ENCODE results near the gene TMEM106C. TPM values are rescaled to one million over a fixed set of nuclear protein-coding genes. Genes with fewer than 3 reads are reported as not detected.
A peak's percentile ranks its signal among the peaks of the same experiment; 100 is the strongest.

TMEM106C gene
- total RNA-seq, 1 experiment from 2014 or later = 48.3 TPM

GRCh38 chr12:47963340-47964040 lies at the start of gene TMEM106C (continued):
- no peak for TF ChIP-seq AFF4 (CRISPR knock-in tag; IDR thresholded peaks at IDR 0.05; ENCODE audit: borderline replicate concordance)
- TF ChIP-seq RELA (CRISPR knock-in tag; IDR thresholded peaks at IDR 0.05; ENCODE audit: borderline replicate concordance) = no peak
- TF ChIP-seq TEAD4 (CRISPR knock-in tag; IDR thresholded peaks at IDR 0.05) = peak; percentile 67; the same call in 1 of the 2 replicates
- no peak for TF ChIP-seq ZNF396 (CRISPR knock-in tag; IDR thresholded peaks at IDR 0.05; ENCODE audit: borderline replicate concordance)
- TF ChIP-seq ATF3 (CRISPR knock-in tag; conservative IDR thresholded peaks at IDR 0.05) = no peak
- TF ChIP-seq ZNF425 (CRISPR knock-in tag; conservative IDR thresholded peaks at IDR 0.05) = no peak
- no peak for TF ChIP-seq EMX1 (CRISPR knock-in tag; IDR thresholded peaks at IDR 0.05)
- no peak for TF ChIP-seq PREB (CRISPR knock-in tag; IDR thresholded peaks at IDR 0.05; ENCODE audit: borderline replicate concordance)
- no peak for TF ChIP-seq NFYB (CRISPR knock-in tag; conservative IDR thresholded peaks at IDR 0.05; ENCODE audit: low read depth)
- no peak for TF ChIP-seq ZNF512 (CRISPR knock-in tag; IDR thresholded peaks at IDR 0.05; ENCODE audit: borderline replicate concordance)
- TF ChIP-seq ZNF423 (CRISPR knock-in tag; IDR thresholded peaks at IDR 0.05) = no peak
- no peak for TF ChIP-seq ZNF138 (CRISPR knock-in tag; conservative IDR thresholded peaks at IDR 0.05)
- no peak for TF ChIP-seq CREM (CRISPR knock-in tag; IDR thresholded peaks at IDR 0.05)
- TF ChIP-seq FOXJ3 (CRISPR knock-in tag; IDR thresholded peaks at IDR 0.05; ENCODE audit: borderline replicate concordance) = no peak
- TF ChIP-seq MXD4 (CRISPR knock-in tag; IDR thresholded peaks at IDR 0.05; ENCODE audit: borderline replicate concordance) = no peak
- TF ChIP-seq AR (CRISPR knock-in tag; IDR thresholded peaks at IDR 0.05) = no peak
- no peak for TF ChIP-seq CBFB (CRISPR knock-in tag; IDR thresholded peaks at IDR 0.05; ENCODE audit: low read depth)
- TF ChIP-seq GRHL2 (CRISPR knock-in tag; IDR thresholded peaks at IDR 0.05; ENCODE audit: insufficient replicate concordance, severe bottlenecking) = no peak
- no peak for TF ChIP-seq ATF1 (CRISPR knock-in tag; IDR thresholded peaks at IDR 0.05)
- TF ChIP-seq ATF6 (CRISPR knock-in tag; IDR thresholded peaks at IDR 0.05) = no peak
- no peak for TF ChIP-seq NFATC4 (CRISPR knock-in tag; IDR thresholded peaks at IDR 0.05)
- TF ChIP-seq HMGA2 (CRISPR knock-in tag; IDR thresholded peaks at IDR 0.05) = no peak
- peak; percentile 76; the same call in 1 of the 2 replicates for TF ChIP-seq NFE2L1 (CRISPR knock-in tag; IDR thresholded peaks at IDR 0.05)
- no peak for TF ChIP-seq ZNF219 (CRISPR knock-in tag; IDR thresholded peaks at IDR 0.05; ENCODE audit: borderline replicate concordance)
- no peak for TF ChIP-seq KAT7 (CRISPR knock-in tag; IDR thresholded peaks at IDR 0.05; ENCODE audit: borderline replicate concordance)
- no peak for TF ChIP-seq JAZF1 (CRISPR knock-in tag; IDR thresholded peaks at IDR 0.05)
